Measurements from ENCODE around the gene GRID1.

GRID1 gene

DNA sequence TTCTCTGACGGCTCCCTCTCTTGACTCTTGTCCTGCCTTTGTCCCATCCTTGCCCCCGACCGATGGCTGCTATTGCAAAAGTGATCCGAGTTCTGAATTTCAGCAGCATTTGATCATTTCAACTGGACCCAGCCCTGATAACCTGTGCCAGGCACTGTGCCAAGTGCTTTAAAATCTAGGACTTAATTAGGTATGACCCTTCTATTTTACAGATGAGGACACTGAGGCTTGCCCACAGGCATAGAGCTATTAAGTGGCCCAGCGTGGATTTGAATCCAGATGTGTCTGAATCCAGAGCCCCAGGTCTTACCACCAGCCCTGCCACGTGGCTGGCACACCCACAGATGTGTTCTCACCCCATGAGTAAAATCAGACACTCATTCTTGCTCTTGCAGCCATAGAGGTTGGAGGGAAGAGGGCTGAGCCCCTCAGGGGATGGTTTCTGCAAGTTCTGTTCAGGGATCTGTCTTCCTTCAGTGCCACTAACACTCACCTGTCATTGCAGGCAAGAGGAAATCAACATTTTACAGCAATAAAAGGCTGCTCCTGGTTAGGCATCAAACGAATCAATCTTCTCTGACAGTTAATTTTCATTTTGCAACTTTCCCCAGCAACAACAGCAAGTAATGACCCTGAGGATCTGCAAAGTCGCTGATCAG is 101.2 kb downstream of the GRID1 start:
- no peak for DNase-seq (ENCODE audit: low spot score)

DNA sequence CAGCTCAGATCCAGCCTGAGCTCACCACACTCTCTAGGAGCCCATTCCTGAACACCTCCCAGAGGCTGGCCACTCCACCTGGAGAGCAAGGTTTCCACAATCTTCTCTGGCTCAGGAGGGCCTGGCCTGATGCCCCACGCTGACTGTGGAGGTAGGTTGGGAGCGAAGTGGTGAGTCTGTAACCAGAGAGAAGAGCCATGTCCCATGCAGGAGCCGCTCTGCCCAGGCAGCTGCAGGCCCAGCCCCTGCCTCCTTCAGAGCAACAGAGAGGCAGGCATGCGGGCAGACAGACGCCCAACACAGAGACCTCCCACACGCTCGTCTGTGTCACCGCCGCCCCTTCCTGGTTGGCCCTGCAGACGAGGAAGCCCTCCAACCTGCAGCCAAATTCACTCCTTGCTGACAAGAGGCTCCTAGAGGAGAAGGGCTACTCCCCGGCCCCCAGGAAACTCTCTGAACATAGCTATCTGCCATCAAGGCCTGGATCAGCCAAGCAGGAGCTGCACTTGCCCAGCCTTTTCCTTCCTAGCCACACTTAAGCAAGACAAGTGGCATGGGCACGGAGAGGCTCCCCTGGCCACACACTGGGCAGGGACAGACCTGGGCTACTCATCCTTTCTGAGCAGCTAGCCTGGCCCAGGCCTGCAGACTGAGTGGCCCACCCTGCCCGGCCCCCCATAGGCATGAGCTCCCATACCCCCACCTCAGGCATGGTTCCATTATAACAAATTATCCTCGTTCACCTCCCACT is 101.9 kb downstream of the GRID1 start:
- DNase-seq (ENCODE audit: low spot score), result no peak

DNA sequence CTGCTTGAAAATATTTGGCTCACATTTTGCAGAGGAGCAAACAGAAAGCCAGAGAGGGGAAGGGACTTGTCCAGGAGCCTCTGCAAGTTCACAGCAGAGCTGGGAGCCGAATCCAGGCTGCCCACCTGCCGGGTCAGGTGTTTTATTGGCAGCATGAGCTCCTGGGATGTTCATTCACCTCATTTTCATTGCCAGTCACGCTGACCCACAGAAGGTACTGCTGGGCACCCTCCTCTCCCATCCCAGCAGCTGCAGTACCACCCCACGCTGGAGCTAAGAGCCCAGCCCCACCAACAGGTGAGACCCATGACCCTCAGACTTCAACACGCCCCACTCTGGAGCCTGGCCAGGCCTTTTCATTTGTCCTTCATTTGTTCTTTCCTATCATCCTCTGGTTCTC is 102.7 kb downstream of the GRID1 start:
- DNase-seq (ENCODE audit: low spot score), result no peak

DNA sequence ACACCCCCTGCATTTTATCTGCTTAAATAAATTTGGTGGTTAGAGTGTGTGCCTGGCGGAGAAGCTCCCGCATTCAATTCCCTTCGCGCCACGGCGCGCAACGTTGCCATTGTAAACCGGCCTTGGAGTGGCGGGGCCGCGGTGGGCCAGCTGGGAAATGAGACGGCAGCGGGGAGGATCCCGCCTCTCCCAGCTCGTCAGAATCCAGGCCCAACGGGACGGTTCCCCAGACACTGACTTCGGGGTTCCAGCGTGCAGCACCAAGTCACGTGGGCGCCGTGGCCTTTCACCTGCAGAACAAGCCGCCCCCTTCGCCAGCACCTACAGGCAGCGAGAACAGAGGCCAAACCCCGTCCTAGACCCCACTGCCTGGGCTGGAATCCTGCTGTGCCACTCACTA is 103.4 kb downstream of the GRID1 start:
- no peak for DNase-seq (ENCODE audit: low spot score)

DNA sequence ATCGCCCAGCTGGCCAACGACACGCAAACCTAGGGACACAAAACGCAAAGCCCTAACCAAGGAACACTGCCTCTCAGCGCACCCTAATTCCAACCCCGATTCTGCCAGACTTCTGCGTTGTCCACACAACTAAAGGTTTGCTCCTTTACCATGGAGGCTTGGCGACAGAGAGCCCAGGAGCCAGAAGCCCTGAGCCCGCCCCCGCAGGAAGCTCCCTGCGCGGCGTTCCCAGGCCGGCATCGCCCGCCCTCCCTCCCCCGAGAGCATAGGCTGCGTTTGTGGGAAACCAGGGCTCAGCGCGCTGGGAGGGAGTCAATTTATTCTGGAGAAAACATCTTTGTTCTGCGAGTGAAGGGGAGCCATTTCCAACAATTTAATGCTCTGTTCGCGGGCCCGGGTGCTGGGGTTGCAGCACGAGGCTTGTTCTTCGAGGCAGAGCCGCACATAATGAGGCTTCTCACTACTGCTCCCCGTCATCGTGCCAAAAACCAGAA is 103.9 kb downstream of the GRID1 start:
- DNase-seq (ENCODE audit: low spot score), result no peak

DNA sequence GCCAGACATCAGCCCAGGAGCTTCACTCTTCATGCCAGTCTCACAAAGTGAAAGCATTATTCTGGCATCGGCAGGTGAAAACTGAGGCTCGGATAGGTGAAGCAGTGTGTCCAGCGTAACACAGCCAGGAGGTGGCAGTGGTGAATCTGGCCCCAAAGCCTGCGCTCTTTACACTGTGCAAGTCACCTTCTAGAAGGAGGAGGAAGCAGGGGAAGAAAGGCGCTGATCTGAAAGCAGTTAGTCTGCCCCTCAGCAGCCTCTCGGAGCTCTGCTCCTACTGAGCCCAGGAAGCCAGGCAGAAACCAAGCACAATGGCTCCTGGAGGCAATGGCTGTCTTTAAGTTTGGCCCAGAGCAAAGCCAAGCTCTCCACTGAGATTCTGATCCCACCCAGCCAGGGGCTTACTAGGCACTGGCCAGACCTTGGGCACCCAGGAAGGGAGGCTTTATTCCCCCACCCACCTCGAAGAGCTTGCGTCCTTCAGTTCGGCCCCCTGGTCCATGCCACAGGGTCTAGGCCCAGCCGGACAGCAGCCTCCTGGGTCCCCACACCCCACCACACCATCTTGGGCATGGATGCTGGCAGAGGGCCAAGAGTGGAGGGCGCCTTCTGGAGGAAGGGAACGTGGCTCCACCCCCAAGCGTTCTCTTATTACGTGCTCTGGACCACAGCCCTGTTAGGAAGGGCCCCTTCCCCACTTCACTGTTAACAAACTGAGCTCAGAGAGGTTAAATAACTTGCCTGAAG is 104.5 kb downstream of the GRID1 start:
- DNase-seq (ENCODE audit: low spot score), result peak; percentile 48

DNA sequence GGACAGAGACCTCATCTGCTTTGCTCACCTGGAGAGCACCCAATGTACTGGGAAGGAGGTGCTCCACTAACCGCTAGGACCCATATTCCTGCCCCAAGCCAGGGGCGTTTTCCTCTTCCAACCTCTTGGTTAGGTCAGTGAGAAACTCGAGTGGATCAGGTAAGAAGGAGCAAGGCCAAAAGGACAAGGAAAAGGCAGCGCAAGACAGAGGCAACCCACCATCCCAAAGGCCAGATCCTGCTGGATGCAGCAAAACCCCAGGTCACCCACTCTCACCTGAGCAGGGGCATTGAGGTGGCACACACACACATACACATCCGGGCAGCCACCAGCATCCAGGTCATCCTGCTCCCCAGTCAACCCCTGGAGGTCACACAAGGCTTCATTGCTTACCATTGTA is 105.1 kb downstream of the GRID1 start:
- DNase-seq (ENCODE audit: low spot score), result no peak

DNA sequence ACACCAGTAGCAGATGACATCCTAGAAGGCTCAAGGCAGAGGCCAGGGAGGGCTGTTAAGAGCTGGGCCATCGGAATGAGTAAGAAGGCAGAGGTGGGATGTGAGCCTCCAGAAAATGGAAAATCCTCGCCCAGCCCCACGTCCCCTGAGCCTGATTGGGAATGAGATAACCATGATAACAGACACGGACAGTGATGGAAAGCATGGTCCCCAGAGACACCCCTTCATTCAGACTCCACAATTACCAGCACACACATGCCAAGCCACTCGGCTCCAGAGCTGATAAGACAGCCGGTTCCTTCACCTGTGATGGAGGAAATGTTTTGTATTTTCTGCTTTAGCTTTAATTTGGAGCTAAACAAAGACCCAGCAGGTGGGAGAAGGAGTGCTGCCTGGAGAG is 106.0 kb downstream of the GRID1 start:
- no peak for DNase-seq (ENCODE audit: low spot score)

DNA sequence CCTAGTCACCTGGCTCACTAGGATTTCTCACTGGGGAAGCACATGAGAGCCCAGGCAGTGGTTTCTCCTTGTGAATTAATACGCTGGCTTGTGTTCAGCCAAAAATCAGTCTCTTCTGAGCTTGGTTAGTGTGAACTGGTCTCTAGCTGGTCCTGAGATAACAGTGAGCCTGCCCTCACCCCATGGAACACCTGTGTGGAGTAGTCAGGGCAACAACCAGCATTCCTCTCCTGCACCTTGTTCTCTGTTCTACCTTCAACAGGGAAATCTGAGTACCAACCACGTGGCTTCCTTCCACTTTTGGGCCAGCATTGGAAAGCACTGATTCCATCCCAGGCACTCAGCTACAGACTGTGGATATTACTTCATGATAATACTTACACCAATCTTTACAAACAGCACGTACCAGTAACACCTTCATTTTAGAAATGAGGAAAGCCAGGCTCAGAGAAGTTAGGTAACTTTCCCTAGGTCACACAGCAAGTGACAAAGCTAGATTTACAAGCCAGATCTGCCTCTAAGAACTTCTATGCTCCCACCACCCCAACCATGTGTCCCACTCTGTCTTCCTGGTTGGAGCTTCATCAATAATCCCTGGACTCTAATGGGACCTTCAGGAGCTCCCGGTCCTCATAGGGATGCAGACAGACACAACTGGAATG is 106.6 kb downstream of the GRID1 start:
- DNase-seq (ENCODE audit: low spot score), result no peak

DNA sequence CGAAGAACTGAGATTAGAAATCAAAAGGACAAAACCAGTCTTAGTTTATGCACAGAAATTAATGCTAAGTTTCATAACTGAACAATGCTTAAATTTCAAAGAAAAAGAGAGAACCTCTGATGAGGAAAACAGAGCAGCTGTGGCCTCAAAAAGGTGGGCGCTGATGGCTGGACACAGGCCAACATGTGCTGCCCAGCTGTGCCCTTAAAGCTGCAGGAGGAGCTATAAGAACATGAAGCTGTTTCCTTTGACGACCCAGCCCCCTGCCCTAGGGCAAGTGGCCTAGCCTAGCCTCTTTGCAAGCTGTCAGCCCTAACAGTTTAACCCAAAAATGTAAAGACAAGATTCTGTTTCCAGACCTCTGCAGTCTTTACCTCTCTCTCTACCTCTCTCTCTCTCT is 107.7 kb downstream of the GRID1 start:
- no peak for DNase-seq (ENCODE audit: low spot score)

DNA sequence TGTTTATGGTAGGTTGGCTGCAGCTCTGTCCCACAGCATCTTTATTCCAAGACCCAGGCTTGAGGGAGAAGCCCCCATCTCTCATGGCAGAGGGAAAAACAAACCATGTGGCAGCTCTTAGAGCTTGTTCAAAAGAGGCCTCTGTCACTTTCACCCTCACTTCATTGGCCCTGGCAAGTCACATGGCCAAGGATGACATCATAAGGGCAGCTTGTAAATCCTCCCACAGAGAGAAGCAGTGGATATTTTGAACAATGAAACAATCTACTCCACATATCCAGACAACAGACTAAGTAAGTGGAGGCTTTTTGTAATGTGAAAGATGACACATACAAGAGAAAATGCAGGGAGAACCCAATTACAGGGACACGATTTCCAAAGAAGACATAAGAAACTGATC is 108.1 kb downstream of the GRID1 start:
- no peak for DNase-seq (ENCODE audit: low spot score)

DNA sequence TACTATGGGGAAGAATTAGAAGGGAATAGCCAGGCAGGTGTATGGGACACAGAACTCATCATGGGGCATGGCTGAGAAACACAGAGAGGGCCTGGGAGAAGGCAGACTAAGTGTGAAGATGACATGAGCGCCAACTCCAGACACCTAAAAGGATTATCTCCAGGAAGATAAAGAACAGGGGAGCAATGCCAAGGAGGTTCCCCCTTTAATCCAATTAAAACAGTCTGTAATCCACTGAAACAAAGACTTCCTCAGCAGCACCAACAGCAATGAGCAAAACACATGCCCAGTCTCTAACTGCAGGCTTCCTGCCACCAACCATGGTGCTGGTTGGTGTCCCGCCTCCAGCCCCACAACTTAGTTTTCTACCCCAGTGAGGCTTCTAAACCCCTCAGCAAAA is 108.9 kb downstream of the GRID1 start:
- no peak for DNase-seq (ENCODE audit: low spot score)

DNA sequence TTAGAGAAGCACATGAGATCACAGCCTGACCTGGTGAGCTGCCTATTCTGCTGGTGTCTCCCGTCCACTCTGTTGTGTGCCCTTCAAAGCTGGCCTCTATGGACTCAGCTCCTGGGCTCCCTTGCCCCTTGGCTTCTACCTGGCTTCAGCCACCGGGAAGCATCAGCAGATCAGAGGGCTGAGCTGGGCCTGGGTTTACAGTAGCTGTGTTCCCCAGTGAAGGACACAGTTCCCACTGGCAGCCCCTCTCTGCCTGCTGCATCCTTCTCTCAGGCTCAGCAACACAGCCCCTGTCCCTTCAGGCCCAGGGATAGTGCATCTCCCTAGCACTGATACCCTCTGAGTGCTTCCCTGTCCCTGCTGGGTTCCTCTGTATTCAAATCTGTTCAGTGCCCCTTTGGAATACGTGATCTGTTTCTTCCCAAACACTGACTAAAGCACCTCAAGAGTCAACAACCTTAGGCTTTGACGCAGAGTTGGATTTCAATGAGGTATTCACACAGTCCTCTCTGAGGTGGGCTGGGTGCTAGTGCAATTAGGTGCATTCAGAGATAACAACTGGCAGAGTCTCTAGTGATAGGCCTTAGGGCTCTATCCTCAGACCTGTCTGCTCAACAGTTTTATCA is 109.8 kb downstream of the GRID1 start:
- no peak for DNase-seq (ENCODE audit: low spot score)

DNA sequence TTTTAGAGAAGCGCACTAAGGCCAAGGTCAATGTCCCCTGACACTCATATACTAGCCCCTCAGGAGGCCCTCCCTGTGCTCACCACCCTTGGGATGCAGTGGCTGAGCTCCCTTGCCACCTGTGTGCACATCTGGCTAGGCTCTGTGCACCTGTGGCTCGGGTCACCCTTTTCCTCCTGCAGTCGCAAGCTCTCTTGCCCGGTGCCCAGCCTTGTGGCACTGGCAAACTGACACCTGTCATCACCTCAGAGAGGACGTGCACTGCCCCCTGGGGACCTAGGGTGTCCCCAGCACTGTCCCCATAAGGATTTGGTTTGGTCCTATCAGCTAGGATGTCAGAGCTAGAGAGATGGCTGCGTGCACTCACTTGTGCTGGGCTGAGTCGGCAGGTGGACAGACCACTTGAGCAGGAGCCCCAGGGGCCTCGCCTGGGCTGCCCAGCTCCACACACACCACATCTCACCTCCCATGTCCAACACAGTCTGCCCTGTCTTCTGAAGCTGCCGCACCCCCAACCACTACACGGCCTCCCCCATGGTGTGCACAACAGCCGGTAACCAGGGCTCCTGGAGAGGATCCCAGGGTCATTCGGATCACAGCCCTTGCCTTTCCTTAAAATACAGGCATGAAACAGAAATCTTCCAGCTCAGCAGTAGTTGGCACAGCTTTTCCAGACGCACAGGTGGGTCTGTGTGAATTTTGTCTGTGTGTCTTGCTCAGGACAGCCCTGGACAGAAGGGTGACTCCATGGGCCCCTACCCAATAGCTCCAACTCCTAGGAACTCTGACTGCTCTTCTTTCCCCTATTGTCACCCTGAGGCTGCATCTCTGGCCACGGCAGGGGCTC is 111.0 kb downstream of the GRID1 start:
- no peak for DNase-seq (ENCODE audit: low spot score)

DNA sequence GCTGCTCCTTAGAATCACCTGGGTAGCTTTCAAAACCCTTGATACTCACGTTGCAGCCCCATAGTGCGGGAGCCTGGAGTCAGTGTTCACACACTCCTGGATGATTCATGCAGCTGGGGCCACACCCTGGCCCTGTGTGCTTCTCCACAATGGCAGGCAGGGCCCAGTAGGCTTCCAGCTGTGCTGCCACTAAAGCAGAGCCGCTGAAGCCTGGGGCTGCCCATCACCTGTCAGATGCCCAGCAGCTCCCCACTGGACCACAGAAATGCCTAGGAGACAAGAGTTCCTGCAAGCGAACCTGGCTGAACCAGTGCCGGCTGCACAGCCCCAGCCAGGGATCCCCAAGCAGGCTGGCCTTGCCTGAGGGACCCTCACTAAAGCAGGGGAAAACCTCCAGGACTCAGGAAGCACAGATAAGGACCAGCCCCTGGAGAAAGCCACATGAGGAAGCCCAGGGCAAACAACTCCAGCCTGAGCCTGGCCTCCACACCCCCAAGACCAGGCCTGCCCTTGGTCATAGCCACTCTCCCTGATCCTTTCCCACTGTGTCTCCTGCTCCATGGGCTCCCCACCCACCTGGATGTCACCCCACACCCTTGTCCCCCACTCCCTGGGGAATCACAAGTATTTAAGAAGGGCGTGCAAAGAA is 111.9 kb downstream of the GRID1 start:
- DNase-seq (ENCODE audit: low spot score), result no peak

DNA sequence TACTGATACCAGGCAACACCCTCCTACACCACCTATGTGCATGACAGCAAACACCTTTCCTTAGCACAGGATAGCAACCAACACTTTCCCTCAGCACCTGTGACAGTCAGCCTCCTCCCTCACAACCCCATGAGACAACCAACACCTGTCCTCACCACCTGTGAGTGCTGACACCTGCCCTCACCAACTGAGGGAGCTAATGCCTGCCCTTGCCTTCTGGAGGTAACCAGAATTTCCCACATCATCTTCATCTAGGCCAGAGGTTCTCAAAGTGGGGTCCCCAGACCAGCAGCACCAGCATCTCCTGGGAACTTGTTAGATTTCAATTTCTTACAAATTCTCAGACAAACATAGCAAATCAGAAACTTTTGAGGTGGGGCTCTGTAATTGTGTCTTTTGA is 112.5 kb downstream of the GRID1 start:
- DNase-seq (ENCODE audit: low spot score), result no peak

DNA sequence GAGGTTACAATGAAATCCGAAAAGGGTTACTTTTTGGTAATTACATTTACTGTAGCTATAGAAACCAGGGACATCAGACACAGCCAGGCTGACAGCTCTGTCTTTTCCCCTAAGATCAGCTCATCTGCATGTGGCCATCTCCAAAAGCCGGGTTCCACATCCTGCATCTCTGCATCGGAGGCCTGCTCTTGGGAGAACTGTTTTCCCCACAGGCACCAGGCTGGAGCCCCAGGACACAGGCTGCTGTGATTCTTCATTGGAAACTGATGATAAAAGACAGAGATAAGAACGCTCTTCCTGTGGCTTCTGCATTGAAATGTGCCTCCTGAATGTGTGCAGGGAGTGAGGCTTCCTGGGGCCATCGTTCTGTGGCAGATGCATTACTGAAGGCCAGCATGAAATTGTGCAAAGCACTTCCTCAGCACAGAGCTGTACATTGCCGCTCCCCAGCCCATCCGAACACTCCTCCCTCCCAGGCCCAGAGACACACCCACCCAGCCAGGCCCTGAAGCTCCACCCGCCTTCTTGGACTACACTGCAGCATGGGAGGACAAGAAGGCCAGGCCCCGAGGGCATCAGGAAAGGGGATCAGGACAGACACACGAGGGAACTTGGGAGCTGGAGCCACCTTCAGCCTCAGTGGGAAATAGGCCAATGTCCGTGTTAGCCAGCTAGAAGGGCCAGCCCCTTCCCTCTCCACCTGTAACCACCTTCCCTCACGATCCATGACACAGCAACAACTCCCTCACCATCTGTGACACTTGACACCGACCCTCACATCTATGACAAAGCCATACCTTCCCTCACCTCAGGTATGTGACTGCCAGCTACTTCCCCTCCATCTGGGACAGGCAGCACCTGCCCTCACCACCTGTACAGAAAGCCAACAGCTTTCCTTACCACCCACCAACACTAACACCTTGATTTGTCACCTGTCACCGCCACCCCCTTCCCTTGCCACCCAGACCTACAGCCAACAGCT is 113.2 kb downstream of the GRID1 start:
- no peak for DNase-seq (ENCODE audit: low spot score)

DNA sequence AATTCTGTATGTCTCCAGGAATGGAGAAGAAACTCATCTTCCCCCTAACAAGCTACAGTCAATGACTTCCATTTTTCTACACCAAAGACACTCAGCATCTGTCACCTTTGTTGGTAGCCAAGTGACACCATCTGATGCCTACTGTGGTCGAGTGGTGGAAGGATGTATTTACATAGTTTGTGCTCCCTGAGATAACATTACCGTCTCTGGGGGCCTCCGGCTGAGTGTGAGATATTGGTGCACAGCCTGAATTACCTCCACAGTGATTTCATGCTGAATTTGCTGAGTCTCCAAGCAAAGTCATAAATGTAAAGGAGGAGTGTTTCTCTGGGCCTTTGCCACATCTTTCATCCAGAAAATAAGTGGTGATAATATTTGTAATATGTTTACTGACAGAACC is 114.0 kb downstream of the GRID1 start:
- DNase-seq (ENCODE audit: low spot score), result no peak

DNA sequence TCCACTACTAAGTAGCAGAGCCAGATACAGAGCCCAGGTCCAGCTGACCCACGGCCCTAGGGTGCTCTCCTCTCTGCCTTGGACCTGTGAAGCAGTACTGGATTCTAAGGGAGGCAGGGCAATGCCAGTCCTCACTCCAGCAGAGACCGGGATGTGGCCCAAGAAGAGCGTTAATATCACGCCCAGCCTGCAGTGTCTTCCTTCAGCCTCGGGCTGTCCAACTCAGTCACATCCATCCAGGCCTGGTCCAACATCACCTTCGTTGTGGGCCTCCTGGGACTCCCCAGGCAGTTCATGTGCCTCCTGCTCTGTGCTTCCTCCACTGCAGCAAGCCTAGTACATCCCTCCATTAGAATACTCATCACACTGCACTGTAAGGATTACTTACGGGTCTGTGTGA is 114.5 kb downstream of the GRID1 start:
- no peak for DNase-seq (ENCODE audit: low spot score)

Data from HuH-7.5 (cell line).